Gastroesophageal sphincter (tissue), 4 donors: ENCODE data around the gene TNK2. TPM values are rescaled to one million over a fixed set of nuclear protein-coding genes. Genes with fewer than 3 reads are reported as not detected.

Experiments
- ATAC-seq: fragments of 150-250 bp; one replicate; pipeline ENCODE4 v1.9.1; 2016; ENCODE audit warnings: mild to moderate bottlenecking, moderate library complexity
- H3K27ac ChIP-seq, 4 donors: fragments of 200-600 bp; sonication (generic) in 3 of 4; 1 replicate in 3 of 4; 2 replicates in 1 of 4; pipeline ENCODE4 v1.5.1; 2016 to 2019
- H3K27me3 ChIP-seq: fragments of 200-600 bp; sonication (generic); one replicate; pipeline ENCODE4 v1.5.1; 2019
- H3K36me3 ChIP-seq, 2 donors: fragments of 200-600 bp; sonication (generic); one replicate each; pipeline ENCODE4 v1.5.1; 2019; ENCODE audit warnings: control low read depth in 1 of 2
- H3K4me1 ChIP-seq, 3 donors: fragments of 200-600 bp; sonication (generic); 1 replicate in 2 of 3; 2 replicates in 1 of 3; pipeline ENCODE4 v1.5.1; 2016 to 2019; ENCODE audit warnings: control low read depth in 2 of 3
- H3K4me3 ChIP-seq, 2 donors: fragments of 200-600 bp; sonication (generic); one replicate each; pipeline ENCODE4 v1.5.1; 2019; ENCODE audit warnings: mild to moderate bottlenecking in 1 of 2, moderate library complexity in 1 of 2
- H3K9me3 ChIP-seq, 3 donors: fragments of 200-600 bp; sonication (generic); one replicate each; pipeline ENCODE4 v1.5.1; 2017 to 2019; ENCODE audit warnings: control low read depth in 2 of 3
- EP300 ChIP-seq: sonication (generic); formaldehyde crosslinking; IDR thresholded peaks from one replicate; pipeline ENCODE4 v1.6.1; 2017; ENCODE audit warnings: antibody characterized with exemption, mild to moderate bottlenecking
- POLR2A ChIP-seq, 2 donors: fragments of 450-650 bp; IDR thresholded peaks; one replicate each; pipeline ENCODE4 v1.6.1; 2017; ENCODE audit warnings: antibody characterized with exemption in 2 of 2, mild to moderate bottlenecking in 2 of 2, moderate library complexity in 1 of 2
- POLR2AphosphoS5 ChIP-seq: sonication (generic); formaldehyde crosslinking; IDR thresholded peaks from one replicate; pipeline ENCODE4 v1.6.1; 2017; ENCODE audit warnings: antibody characterized with exemption
- WGBS, 2 donors: methylation state at CpG; one replicate each; pipeline ENCODE4 v1.1.5; 2018; ENCODE audit warnings: low coverage in 1 of 2; 5-methylcytosine and 5-hydroxymethylcytosine counted together
- total RNA-seq, 4 donors: library from RNA; depleted of rRNA; stranded (reverse); fragments of >200 nt; gene quantifications; one replicate each; pipeline ENCODE4 v1.1.0, GENCODE V29; 2016
- TF ChIP-seq, protein P1 (sequence below), 4 experiments: fragments of 200-600 bp in 2 of 4; fragments of 450-650 bp in 2 of 4; sonication (generic) in 1 of 4; IDR thresholded peaks; one replicate each; pipeline ENCODE4 v1.5.1; 2017 to 2019; ENCODE audit warnings: antibody characterized with exemption in 4 of 4, mild to moderate bottlenecking in 2 of 4, moderate library complexity in 2 of 4

TNK2 gene
- total RNA-seq, 4 donors from 2014 or later = 14.5 to 28.8 (median 23.9) TPM

DNA sequence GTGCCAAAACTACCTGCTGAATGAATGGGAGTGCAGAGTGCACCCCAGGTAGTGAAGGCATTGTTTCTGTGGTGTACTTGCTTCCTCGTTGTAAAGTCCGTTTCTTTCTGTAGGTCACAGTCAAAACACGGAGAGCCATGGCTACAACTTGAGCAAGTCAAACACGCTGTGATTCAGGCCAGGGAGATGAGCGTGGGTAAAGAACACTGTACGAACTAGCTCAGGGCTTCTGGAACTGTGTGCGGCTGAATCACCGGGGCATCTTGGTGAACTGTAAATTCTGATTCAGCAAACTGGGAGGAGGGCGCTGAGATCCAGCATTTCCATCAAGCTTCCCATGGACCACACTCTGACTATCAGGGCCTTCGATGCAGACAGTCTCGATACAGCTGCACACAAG, 5.0 kb upstream of the TNK2 start:
- ATAC-seq = no peak
- Histone ChIP-seq H3K4me3 (no peak overlapping the region), H3K27me3 (no peaks in the 10 kb centered on the region), H3K9me3 (no peaks in the 10 kb centered on the region), H3K36me3 (no peaks in the 10 kb centered on the region), H3K27ac (peak overlapping the region in 1 of 4 donors; percentile 84), H3K4me1 (peaks cover 0 to 36% (median 15%) of the 10 kb centered on the region in 3 donors)
- no peak for TF ChIP-seq POLR2A (IDR thresholded peaks at IDR 0.05)
- TF ChIP-seq EP300 = no peak
- TF ChIP-seq, protein P1, sequence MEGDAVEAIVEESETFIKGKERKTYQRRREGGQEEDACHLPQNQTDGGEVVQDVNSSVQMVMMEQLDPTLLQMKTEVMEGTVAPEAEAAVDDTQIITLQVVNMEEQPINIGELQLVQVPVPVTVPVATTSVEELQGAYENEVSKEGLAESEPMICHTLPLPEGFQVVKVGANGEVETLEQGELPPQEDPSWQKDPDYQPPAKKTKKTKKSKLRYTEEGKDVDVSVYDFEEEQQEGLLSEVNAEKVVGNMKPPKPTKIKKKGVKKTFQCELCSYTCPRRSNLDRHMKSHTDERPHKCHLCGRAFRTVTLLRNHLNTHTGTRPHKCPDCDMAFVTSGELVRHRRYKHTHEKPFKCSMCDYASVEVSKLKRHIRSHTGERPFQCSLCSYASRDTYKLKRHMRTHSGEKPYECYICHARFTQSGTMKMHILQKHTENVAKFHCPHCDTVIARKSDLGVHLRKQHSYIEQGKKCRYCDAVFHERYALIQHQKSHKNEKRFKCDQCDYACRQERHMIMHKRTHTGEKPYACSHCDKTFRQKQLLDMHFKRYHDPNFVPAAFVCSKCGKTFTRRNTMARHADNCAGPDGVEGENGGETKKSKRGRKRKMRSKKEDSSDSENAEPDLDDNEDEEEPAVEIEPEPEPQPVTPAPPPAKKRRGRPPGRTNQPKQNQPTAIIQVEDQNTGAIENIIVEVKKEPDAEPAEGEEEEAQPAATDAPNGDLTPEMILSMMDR (IDR thresholded peaks at IDR 0.05) = no peak
- no peak for TF ChIP-seq POLR2AphosphoS5
- 85 to 93% methylated on average over 7 to 8 of the region's 11 CpGs for WGBS, 2 donors

DNA sequence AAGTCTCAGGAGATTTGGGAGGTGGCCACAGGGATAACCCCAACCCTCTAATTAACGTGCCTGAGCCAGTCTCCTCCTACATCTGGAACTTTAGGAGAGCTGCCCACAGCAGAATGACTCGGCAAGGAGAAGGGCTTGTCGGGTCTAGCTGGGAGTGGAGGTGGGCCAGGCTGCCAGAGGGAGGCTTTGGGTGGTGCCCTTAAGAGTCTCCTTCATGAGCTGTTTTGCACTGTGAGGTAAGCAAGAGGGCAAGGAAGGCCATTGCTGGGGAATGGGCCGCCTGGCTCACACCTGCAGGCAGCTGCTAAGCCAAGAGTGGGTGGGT, 3.6 kb upstream of the TNK2 start:
- Histone ChIP-seq H3K9me3 (no peaks in the 10 kb centered on the region), H3K27me3 (no peaks in the 10 kb centered on the region), H3K36me3 (no peaks in the 10 kb centered on the region), H3K4me3 (no peak overlapping the region), H3K27ac (no peak overlapping the region), H3K4me1 (peaks cover 0 to 50% (median 27%) of the 10 kb centered on the region in 3 donors)
- TF ChIP-seq EP300 = no peak
- TF ChIP-seq POLR2AphosphoS5 = no peak
- TF ChIP-seq, protein P1 (IDR thresholded peaks at IDR 0.05) = no peak
- TF ChIP-seq POLR2A (IDR thresholded peaks at IDR 0.05) = no peak
- 59% methylated on average over 3 of the region's 4 CpGs; no CpG with 5 or more reads in 1 of the 2 donors for WGBS, 2 donors
- ATAC-seq = no peak

DNA sequence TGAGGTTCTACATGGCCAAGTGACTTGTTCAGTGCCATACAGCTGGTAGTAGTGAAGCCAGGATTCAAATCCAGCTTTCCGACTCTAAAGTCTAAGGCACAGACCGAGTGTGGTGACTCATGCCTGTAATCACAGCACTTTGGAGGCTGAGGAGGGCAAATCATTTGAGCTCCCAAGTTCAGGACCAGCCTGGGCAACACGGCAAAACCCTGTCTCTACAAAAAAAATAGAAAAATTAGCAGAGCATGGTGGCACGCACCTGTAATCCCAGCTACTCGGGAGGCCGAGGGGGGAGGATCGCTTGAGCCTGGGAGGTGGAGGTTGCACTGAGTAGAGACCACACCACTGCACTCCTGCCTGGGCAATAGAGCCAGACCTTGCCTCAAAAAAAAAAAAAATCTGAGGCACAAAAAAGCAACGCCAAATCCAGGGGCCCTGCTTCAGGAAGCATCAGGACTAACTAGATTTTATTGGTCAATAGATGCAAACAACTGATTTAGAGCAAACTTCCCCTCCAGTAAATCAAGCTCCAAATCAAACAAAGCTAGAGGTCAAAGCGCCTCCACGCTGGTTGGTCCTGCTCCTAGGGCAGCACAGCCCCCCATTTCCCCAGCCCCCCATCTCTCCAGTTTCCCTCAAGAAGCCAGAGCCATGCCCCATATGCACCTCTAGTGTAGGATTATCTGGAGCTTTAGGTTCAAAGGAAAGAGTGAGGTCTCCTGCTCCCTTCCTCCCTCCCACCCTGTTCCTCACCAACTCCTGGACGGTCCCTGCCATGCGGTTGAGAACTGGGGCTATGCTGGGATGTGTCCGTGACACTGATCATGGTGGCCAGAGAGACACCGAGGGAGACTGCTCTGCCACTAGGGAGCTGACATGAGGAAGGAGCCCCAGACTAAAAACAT, 2.9 kb upstream of the TNK2 start:
- WGBS, 2 donors = 88 to 100% methylated on average over 4 to 10 of the region's 14 CpGs
- no peak for ATAC-seq
- Histone ChIP-seq H3K9me3 (no peaks in the 10 kb centered on the region), H3K4me3 (no peak overlapping the region), H3K36me3 (no peaks in the 10 kb centered on the region), H3K4me1 (peaks cover 0 to 57% (median 31%) of the 10 kb centered on the region in 3 donors), H3K27me3 (no peaks in the 10 kb centered on the region), H3K27ac (no peak overlapping the region)
- TF ChIP-seq POLR2A (IDR thresholded peaks at IDR 0.05) (no peak), POLR2AphosphoS5 (no peak), EP300 (no peak)
- TF ChIP-seq, protein P1 (IDR thresholded peaks at IDR 0.05) = no peak

DNA sequence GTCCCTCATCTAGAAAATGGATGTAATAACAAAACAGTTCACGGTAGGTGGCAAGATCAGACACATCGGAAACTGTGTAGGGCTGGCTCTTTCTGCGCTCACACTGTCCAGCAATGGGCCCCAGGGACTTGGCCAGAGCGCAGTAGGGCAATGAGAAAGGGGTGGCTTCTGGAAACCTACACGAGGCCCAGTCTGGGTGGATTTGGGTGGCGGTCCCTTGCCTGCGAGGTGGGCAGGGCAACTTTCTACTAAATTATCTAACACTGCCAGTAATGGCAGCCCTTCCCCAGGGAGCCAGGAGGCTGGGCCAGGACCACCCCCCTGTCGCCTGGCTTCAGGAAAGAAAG, 2.1 kb upstream of the TNK2 start:
- H3K9me3 ChIP-seq = no peaks in the 10 kb centered on the region
- no peak for ATAC-seq
- no peaks in the 10 kb centered on the region for H3K36me3 ChIP-seq
- no peaks in the 10 kb centered on the region for H3K27me3 ChIP-seq
- 85% methylated on average over 4 of the region's 8 CpGs; no CpG with 5 or more reads in 1 of the 2 donors for WGBS, 2 donors
- H3K27ac ChIP-seq = peak overlapping the region in 3 of 4 donors; percentile 74 to 86 (median 82)
- TF ChIP-seq, protein P1 (IDR thresholded peaks at IDR 0.05) = no peak
- TF ChIP-seq EP300 (no peak), POLR2A (IDR thresholded peaks at IDR 0.05) (no peak), POLR2AphosphoS5 (no peak)
- H3K4me1 ChIP-seq = peaks cover 0 to 59% (median 32%) of the 10 kb centered on the region in 3 donors
- H3K4me3 ChIP-seq = peak overlapping the region in 1 of 2 donors; percentile 89
